GM19023 (cell line): Measurements from ENCODE around the gene MRPL54.

Experiments used
- ATAC-seq: cut with Tn5 transposase; IDR thresholded peaks from one replicate; pipeline ENCODE4 v1.9.1; 2021; ENCODE audit warnings: mild to moderate bottlenecking, moderate library complexity; ENCODE audit not compliant: unreplicated experiment

Gene MRPL54

DNA sequence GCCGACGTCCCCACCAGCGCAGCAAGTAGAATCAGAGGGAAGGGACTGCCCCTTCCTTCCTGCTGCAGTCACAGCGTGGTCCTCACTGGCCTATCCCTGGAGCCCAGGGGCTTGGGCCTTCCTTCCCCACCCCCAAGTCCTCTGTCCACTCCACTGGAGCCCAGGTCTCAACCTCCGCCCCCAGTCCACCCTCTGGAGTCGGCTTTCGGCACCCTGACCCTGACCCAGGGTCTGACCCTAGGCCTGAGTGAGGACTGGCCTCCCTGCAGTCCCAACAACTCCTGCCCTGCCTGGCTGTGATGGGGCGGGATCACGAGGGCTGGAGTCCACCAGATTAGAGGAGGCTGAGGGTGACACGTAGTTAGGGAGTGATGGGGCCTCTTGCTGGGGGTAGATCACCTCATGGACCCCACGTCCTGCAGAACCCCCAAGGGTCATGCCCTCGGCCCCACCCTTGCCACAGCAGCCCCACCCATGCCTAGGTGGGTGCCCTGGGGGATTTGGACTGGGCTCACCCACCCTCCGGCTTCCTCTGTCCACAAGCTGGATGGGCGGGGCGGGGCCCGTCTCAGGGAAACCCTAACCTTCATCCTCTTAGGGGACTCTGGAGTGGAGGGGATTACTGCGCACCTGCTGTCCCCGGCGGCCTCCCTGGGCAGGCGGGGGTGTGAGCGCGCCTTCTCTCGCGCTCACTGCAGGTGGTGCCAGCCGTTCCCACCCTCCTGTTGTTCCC lies 5.7 kb downstream of the MRPL54 start:
- no peak for ATAC-seq

DNA sequence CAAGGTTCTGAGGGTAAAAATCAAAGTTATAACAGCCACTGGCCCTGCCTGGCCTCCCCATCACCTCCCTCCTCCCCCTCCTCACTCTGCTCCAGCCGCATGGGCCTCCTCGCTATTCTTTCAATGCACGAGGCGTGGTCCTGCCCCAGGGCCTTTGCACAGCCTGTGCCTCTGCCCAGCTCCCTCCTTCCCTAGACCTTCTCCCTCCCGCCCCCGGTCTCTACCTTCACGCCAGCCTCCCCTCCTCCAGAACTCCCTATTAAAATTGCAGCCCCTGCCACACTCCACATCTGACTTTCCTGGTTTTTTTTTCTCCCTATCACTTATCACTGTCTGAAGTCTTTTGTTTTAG lies 6.2 kb downstream of the MRPL54 start:
- no peak for ATAC-seq

- no peak for ATAC-seq
Observed at GRCh38 chr19:3769494-3769893, 7.0 kb downstream of the MRPL54 start.

GRCh38 chr19:3770136-3770999 lies 7.9 kb downstream of the MRPL54 start:
- no peak for ATAC-seq

- ATAC-seq: no peak
Observed at GRCh38 chr19:3771000-3771905, 8.8 kb downstream of the MRPL54 start.

DNA sequence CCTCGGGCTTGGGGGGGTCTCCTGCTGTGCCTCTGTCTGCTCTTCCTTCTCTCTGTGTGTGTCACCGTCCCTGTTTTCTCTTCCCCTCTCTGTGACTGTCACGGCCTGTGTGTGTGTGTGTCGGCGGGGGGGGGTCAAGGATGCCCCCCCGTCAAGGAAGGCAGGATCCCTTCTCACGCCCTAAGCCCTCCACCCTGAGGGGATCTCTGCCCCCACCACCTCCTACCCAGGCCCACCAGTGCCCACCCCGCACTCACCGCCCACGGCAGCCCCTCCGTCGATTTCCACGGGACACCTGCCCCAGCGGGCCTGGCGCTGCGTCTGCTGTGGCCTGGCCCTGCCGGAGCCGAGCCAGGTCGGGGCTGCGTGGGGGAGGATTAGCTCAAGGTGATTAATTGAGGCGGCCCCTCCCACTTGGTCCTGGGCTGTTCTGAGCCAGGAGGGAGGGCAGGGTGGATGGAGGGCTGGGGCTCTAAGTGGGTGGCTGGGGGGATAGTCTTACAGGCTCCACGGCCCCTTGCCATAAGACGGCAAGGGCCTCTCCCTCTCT lies 9.5 kb downstream of the MRPL54 start, which contains the start of gene RAX2:
Gene RAX2 (minus strand): TSS at position 323 of the 550 bp plus-strand sequence. CDS start 486 bp downstream, outside the sequence.
- ATAC-seq: no peak

DNA sequence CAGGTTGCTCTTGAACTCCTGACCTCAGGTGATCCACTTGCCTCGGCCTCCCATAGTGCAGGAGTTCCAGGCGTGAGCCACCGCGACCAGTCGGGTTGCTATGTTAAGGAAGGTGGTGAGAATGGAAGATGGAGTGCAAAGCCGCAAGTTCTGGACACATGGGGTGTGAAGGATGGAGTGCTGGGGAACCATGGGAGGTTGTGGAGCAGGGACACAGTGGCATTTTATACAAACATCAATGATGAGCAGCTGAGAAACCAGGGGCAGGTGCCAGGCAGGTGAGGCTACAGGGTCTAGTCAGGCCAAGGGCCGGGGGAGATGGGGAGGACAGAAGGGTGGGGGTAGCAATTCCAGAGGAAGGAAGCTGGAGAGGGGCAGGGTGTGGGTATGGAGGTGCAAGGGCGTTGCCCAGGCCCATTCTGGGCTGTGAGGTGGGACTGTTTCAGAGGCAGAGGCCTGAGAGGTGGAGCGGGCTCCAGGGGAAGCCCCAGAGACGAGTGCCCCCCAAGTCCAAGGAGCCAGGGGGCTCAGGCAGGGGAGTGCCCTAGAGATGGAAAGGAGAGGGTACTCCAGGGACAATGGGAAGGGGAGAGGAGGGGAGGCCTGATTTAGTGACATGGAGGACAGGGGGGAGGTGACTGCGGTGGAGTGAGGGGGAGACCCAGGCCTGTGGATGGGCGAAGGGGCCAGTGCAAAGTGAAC lies 11.5 kb downstream of the MRPL54 start:
- ATAC-seq: no peak

DNA sequence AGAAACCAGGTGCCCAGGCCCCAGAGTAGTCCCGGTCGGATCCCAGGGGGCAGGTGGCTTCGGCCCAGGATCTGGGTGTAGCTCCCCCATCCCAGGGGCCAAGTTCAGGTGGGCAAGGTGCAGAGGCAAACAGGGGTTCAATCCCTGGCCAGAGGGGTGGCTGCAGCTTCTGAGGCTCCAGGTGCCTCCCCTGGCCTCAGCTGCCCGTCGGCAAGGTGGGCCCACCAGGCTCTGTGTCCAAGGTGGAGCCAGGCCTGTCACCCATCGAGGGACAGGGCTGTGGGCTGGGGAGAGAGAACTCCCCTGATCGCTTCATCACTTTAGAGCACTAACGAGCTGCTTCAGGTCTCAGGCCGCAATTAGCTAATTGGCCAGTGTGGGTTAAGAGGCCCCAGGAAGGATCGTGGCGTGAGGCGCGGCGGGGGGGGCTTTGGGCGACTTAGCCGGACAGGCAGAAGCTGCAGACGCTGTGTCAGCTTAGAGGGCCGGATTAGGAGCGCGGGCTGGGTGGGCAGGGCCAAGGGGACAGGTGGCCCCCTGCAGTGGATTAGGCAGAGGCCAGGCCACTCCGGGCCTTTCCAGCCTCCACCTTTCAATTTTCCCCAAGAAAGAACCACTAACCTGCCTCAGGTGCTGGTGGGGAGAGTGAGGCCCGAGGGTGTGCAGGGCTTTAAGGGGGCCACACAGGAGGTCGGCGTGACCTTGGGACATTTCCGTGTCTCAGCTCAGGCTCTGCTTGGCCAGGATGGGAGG lies 12.3 kb downstream of the MRPL54 start:
- ATAC-seq: no peak

DNA sequence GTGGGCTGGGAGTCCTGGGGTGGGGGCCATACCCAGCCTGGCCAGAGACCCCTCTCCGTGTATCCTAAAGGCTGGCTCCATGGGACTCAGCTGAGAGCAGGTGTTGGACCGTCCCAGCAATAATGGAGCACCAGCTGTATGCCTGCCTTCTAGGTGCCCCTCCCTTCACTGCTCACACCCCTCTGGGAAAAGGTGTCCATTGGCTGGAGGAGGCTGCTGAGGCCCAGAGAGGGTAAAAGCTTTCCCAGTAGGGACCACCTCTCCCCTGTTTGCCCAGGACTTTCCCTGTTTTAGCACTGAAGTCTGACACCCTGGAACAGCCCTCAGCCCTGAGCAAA lies 12.9 kb downstream of the MRPL54 start:
- ATAC-seq: no peak

GRCh38 chr19:3775831-3776230 lies 13.3 kb downstream of the MRPL54 start:
- ATAC-seq: no peak

- no peak for ATAC-seq
Observed at GRCh38 chr19:3776479-3777040, 14.1 kb downstream of the MRPL54 start.

- no peak for ATAC-seq
Observed at GRCh38 chr19:3778104-3778867, 15.8 kb downstream of the MRPL54 start.

GRCh38 chr19:3778899-3779723 lies 16.6 kb downstream of the MRPL54 start:
- ATAC-seq: no peak

DNA sequence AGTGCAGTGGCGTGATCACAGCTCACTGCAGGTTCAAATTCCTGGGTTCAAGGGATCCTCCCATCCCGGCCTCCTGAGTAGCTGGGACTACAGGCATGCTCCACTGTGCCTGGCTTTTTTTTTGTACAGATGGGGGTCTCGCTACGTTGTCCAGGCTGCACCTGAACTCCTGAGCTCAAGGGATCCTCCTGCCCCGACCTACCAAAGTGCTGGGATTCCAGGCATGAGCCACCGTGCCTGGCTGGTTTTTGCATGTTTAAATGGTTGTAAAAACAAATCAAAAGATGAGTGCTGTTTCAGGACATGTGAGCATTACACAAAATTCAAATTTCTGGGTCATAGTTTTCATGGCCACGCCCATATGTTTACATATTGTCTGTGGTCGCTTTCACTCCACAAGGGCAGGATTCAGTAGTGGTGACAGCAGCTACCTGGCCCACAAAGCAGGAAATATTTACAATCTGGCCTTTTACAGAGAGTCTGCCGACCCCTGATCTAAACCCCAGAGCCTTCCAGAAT lies 18.4 kb downstream of the MRPL54 start:
- no peak for ATAC-seq

- ATAC-seq: no peak
Observed at GRCh38 chr19:3781603-3782002, 19.1 kb downstream of the MRPL54 start.

- no peak for ATAC-seq
Observed at GRCh38 chr19:3782330-3782729, 19.8 kb downstream of the MRPL54 start.

DNA sequence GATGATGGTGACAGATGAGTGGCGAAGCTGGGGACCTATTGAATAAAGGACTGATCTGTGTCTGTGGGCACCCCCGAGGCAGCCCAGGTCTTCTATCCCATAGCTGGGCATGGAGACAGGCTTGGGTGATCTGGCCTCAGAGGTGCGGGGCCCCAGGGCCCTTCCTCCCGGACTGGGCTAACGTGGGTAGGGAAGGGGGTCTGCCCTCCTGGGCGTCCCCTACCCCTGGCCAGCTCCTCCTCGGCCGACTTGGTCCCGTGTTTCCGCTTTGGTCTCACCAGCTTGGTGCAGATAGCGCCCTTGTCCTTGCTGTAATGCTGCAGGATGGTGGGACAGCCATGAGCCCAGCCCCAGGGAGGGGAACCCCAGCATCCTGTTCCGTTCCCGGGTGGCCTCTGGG lies 20.4 kb downstream of the MRPL54 start:
- ATAC-seq: no peak
